Measurements from ENCODE around the gene SH3YL1. TPM values are rescaled to one million over a fixed set of nuclear protein-coding genes. Genes with fewer than 3 reads are reported as not detected.

The SH3YL1 gene
- 9.6 and 11.1 TPM in 2 replicates for total RNA-seq

DNA sequence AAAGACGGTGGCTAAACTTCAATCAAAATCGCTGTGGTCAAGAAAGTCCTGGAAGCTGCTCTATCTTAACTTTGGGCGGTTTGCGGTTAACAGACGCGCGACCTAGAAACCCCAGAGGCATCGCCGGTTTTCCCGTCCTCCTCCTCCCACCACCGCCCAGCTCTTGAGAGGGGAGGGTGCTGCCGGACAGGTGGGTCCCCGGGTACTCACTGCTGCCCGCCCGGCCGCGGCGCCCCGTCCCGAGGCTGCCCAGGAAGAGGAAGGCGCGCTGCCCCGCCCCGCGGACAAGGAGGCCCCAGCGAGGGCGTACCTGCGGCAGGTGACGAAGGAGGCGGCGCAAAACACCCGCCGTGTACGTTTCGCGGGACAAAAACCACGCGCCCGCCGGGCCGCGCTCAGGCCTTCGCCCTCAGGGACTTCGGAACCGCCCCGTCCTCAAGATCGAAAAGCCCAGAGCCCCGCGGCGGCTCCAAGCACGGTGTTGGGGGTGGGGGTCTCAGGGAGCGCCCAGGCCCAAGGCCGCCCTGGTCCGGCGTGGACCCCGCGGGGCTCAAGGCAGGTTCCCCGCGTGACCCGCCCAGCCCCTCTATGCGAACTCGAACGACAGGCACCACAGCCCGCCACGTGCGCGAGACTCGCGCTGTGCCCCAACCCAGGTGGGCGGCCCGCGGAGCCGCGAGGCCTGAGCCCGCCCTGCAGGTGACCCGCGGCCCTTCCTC lies at the start of gene SH3YL1:
SH3YL1 (minus strand) TSS at position 259 of the 719 bp plus-strand sequence; CDS start at position 211, 48 bp downstream.

DNA sequence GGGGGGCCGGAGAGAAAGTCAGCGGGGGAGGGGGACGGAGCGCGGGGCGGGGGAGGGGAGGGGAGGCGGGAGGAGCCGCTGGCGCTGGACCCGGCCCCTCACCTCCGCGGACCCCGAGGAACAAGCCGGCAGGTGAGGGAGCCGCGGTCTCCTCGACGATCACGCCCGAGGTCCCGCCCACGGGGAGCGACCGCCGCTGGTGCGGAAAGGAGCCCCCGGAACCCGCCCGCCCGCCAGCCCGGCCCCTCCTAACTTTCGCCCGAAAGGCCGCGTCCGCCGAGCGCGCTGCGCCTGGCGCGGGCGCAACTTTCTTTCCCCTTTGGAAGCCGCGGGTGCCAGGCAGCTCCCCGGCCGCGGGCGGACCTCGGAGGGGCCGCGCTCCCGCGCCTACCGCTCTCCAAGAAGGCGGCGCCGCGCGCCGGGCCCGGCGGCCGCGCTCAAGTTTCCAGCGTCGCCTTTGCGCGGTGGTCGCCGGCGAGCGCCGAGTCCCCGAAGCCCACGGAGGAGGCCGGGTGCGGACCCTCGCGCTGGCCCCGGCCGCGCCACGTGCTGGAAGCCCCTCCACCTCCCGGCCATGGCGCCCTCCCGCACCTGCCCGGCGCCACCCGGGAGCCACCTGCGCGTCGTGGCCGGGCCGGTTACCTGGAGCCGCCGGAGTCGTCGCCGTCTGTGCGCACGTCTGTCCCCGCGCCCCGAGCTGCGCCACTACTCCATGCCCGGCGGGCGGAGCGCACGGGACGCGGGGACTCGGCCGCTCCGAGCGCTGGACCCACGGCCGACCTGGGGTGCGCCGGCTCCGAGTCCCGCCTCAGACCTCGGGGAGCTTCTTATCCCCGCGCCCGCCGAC lies 24.3 kb upstream of the SH3YL1 start, which contains the start of gene ALKAL2:
ALKAL2 (minus strand) TSS at position 181 of the 847 bp plus-strand sequence. CDS start 256 bp downstream, outside the sequence.

GRCh38 chr2:264493-265468 lies 949 bp upstream of the SH3YL1 start, which contains the start of gene ACP1:
Gene ACP1, plus strand, starts transcription at chr2:264947. Its CDS starts 18 bp downstream, at chr2:264965.

Other genes starting within 250 kb of the SH3YL1 start
- not detected in 2 replicates for gene FAM110C, start 217.5 kb downstream of the SH3YL1 start, total RNA-seq
- gene ACP1, start 915 bp upstream of the SH3YL1 start, total RNA-seq = 80.3 and 85.0 TPM in 2 replicates
- gene ALKAL2, start 24.1 kb upstream of the SH3YL1 start, total RNA-seq = not detected in 2 replicates

Data from mammary microvascular endothelial cell (primary cell).